HG02943 (cell line): ENCODE measurements around the gene FAM222A.

Source experiments
- ATAC-seq: cut with Tn5 transposase; IDR thresholded peaks from one replicate; pipeline ENCODE4 v1.9.1; 2021; ENCODE audit warnings: mild to moderate bottlenecking, low read depth, moderate library complexity; ENCODE audit not compliant: unreplicated experiment

FAM222A gene

DNA sequence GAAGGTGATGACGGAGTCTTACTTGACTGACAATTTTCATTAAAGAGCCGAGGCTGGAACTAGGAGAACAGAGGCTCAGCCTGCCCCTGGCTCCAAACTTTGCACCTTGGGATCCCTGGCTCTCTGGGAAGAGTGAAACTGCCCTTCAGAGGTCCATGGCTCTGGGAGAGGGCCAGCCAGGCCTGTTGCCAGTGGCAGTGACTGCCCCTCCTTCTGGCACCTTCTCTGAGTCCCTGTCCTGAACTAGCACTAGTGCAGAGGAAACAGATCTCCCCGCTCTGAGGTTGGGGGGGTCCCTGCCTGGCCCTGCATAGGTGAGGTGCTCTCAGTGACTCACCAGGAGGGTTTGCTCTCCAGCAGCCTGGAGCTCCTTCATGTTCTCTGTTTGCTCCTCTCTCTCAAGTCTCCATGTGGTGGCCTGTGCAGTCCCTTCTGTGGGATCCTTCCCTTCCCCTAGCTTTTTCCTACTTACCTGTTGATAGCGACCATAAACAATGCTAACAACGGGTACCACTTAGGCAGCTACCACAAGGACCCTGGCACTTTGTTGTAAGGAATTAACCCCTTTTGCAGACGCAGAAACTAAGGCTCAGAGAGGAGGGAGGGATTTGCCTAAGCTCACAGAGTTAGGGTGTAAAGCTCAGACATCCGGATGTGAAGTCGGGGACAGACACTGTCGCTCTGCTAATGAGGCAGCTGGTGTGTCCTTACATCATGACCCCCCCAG, 22.4 kb downstream of the FAM222A start:
- no peak for ATAC-seq

DNA sequence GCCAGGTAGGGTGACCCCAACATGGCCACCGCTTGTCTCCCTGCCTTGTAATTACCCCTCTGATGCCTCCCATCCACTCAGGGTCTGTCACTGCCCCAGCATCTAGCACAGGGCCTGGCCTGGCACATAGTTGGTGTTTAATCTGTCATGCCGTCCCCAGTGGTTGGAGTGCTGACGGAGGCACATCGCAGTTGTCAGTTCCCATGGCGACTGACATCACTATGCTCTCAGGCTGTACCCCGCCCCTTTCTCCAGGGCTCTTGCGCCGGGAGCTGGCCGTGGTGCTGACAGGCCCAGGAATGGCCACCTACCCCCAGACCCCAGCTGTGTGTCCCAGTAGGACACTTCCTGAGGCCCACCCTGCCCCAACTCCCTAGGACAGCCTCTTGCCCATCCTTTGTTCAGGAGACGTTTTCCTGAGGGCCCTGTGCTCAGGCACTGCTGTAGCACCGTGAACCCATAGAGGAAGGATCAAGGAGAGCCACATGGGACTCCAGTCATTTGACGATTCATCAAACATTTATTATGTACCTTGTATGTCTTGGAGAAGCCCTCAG, 23.0 kb downstream of the FAM222A start:
- ATAC-seq = no peak

DNA sequence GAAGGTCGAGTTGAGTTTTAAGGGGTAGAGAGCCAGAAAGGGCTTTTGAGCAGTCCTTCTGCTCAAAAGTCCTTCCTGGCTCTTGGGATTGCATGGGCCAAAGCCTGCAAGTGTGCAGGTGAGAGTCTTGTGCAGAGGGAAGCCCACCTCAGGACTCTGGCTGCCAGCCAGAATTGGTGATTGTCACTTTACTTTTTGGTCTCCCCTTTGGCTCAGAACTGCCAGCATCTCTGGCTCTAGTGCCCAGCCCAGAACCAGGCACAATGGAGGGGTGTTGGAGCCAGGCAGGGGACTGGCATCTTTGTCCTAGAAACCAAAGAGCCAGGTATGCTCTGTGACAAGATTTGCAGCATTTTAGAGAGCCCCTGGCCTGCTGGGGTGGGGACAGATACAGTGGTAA, 23.5 kb downstream of the FAM222A start:
- no peak for ATAC-seq

DNA sequence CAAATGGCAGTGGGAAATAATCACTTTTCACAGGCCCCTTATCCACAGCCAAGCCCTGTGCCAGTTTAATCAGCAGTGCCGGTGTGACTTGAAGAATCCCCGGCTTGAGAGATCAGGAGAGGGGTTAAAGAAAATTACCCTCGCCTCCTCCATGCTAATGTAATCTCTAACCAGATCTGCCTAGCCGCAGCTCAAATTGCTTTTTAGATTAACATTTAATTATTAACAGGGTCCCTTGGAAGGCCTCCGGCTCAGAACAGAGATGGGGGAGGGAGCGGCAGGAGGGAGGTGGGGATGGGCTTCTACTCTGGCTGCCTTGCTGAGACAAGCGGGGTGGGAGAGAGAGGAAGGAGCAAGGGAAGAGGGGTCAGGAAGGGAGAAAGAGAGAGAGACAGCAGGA, 24.0 kb downstream of the FAM222A start:
- ATAC-seq = no peak

DNA sequence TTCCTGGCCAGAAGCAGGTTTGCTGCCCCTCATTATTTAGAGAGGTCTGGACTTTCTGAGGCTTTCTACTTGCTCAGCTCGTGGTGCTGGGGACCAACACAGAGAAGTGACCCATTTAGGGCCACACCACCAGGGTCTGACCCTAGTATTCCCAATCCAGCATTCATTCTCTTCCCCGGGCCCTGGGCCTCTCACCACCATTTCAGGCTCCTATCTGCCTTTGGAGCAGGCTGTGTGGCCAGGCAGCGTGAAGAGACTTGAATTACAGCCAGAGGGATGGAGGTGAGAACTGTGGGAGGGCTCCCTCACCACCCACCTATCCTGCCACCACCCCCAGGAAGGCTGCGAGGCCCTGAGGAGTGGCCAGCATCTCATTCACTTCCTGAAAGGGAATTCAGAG, 24.6 kb downstream of the FAM222A start:
- ATAC-seq = no peak

DNA sequence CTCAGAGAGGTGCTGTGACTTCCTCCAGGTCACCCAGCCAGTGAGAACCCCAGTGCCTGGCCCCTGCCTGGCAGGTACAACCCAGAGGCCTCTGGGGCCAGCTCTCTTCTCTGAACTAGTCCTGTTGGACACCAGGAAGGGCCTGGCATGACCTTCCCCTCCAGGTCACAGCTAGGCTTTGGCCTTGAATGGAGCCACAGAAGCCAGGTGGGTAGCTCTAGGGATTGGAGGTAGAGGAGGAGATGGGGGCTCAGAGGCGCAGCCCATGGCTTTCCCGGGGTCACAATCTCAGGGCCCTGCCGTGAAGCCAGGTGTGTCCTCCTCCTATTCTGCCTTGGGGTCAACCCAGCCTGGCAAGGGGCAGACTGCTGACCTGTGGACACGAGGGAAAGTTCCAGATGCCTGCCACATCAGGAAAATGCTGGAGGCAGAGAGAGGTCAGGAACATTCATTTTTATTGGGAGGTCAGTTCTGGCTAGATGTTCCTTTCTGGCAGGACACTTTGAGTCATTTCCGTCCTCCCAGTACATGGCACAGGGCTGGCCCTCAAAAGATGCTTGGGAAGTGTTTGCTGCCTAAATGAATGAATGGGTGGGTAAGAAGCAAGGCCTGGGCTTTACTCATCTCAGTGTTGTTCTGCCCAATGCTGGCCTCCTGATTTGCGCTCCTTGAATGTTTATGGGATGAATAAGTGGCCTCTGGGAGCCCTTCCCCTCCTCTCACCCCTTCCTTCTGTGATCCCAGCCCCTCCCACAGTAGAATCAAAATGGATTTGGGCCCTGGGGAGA, 25.4 kb downstream of the FAM222A start:
- no peak for ATAC-seq

DNA sequence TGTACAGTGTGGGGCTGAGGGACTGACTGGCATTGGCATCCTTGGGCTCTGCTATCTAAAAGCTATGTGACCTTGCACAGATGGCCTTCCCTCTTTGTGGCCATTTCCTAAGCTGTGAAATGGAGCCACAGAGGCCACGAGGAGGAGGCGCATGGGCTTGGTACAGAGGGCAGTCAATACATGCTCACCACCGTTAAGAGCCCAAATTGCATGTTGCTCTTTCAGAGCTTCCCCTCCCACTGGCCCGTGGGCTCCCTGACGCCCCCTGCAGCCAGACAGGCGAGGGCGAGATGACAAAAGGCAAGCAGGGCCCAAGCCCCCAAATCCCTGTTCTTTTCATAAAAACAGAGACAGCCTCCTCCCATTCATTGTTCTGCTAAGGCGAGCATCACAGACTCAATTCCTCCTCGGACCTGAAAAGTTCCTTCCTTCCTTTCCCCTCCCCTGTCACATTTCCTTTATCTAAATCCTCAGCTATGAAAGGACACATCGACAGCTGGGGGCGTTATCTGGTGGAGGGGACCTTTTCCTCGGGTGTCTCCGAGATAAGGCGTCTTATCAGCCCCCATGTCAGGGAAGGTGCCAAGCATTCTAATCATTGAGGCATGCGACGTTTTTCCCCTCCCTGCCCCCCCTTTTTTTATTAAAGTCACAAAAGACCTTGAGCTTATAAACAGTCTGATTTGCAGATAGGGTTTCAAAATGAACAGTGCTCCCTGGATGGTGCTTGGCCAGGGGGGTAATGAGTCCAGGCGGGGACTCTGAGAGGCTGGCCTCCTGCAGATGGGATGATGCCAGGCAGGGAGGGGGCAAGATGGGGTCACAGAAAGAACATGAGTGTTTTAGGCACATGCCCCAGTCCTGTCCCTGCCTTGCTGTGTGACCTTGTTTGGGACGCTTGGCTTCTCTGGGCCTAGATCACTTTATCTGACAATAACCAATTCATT, 26.4 kb downstream of the FAM222A start:
- no peak for ATAC-seq

DNA sequence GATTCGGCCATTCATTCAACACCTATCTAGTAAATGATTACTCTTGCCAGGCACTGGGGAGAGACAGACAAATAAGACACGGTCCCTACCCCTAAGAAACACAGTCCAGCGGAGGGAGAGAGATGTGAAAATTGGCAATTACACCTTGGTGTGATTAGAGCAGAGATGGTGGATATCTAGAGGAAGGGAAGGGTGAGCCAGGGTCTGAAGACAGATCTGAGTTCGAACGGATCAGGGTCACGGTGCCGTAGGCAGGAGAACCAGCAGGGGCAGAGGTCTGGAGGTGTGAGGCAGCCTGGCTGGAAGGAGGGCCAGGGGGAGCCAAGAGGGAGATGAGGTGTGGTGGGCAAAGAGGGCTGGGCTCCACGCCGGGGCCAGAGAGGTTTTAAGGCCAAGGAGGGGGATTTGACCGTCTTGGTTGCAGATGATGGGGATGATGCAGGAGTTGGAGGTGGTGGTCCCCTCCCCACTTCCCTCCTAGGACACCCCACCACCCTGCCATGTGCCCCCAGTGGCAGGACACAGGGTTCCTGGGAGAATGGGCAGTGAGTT, 27.1 kb downstream of the FAM222A start:
- ATAC-seq = no peak

DNA sequence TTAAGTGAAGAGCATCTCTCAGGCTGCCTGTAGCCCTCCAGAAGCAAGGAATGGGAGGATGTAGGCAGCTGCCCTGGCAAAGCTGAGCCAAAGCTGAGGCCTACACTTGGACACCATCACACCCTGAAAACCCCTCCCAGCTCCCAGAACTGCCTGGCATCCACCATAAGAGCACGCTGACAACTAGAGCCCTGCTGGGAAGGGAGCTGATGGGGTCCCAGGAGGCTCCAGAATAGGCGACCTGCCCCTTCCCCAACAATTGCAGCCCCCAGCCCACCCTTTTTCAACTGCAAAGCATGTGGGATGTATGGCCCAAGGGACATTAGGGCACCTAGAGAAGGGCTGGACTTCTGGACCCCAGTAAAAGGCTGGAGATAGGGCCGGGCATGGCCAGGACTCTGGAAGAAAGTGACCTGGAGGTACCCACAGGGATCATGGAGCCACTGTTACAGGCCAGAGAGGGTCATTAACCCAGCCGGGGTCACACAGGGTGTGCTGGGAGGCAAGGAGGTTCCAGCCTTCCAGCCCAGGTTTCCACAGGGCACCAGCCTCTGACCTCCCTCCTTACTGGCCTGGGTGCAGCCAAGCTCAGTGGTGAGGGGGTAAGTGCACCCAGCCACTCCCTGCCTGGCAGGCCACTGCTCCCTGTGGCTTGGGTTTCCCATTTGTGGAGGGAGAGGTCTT, 27.8 kb downstream of the FAM222A start:
- ATAC-seq = no peak

DNA sequence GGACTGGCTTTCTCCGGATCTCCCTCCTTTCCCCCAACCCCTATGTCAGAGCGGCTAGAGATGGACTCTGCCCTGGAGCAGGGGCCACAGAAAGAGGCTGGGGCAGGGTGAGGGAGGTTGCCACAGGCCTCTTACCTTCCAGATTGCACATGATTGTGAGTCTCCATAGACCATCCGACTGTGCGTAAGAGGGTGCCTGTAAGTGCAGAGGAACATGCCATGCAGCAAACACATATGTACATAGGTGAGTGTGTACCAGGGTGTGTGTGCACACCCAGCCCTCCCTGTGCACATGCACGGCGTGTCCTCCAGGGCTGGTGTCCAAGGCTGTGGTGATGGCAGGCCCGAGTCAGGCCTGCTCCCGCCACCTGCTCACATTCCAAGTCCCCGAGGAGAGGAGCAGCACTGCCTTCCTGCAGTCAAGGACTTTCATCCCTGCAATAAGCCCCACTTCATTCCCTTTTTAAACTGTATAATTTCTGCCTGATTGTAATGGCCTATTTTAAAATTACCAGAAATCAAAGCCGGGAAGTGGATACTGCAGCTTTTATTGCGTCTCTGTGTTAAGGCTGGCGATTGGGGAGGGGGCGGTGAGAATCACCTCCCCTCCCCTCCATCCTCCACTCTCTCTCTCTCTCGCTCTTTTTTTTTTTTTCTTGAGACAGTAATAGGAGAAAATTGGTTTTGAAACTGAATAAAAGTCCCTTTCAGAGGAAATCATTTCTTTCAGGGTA, 28.5 kb downstream of the FAM222A start:
- no peak for ATAC-seq

DNA sequence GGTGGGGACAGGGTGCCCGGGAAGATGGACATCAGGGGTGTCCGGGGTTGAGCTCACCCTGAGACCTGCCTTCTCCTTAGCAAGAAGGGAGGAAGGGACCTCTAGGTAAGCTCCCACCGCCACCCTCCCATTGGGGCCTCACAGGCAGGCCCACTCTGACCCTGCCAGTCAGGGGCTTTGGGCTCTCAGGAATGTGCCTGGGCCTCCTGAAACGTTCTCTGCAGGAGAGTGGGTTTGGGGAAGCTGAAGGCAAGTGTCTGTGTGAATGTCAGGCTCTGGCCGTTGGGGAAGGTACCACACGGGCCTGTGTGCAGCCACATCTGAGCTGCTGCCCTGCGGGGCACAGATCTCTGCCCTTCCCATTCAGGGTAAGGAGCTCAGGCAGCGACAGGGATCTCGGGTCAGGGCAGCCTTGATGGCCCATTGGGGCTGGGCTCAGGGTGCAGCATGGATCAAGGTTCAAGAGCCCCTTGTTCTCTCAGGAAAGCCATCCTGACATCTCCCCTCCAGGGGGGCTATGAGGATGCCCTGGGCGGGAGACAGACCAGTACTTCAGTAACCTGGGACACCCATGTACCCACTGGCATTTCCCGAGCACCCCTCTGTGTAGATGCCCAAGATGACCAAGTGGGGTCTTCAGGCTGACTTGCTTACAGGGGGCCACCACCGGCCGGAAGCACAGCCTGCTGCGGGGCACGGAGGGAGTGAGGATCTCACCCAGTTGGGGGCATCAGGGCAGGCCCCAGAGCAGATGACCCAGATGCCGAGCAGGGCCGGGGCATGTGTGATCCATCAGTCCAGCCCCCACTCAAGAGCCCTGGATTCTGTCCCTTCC, 29.7 kb downstream of the FAM222A start:
- ATAC-seq = no peak

DNA sequence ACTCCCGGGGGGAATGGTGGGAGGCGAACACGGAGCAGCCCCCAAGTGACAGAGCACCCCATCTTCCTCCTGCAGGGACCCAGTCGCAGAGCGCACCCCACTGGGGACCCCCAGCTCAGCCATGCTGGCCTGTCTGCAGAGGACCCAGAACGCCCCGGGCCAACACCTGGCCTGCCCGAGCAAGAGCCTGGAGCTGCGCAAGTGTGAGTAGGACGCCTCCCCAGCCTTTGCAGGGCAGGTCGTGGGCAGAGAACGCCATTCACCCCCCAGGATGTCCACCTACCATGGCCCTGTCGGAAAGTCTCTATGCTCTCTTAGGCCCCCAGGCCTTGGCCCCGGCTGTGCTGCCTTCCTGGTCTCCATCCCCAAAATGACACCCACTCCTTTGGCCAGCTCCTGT, 30.4 kb downstream of the FAM222A start:
- no peak for ATAC-seq

DNA sequence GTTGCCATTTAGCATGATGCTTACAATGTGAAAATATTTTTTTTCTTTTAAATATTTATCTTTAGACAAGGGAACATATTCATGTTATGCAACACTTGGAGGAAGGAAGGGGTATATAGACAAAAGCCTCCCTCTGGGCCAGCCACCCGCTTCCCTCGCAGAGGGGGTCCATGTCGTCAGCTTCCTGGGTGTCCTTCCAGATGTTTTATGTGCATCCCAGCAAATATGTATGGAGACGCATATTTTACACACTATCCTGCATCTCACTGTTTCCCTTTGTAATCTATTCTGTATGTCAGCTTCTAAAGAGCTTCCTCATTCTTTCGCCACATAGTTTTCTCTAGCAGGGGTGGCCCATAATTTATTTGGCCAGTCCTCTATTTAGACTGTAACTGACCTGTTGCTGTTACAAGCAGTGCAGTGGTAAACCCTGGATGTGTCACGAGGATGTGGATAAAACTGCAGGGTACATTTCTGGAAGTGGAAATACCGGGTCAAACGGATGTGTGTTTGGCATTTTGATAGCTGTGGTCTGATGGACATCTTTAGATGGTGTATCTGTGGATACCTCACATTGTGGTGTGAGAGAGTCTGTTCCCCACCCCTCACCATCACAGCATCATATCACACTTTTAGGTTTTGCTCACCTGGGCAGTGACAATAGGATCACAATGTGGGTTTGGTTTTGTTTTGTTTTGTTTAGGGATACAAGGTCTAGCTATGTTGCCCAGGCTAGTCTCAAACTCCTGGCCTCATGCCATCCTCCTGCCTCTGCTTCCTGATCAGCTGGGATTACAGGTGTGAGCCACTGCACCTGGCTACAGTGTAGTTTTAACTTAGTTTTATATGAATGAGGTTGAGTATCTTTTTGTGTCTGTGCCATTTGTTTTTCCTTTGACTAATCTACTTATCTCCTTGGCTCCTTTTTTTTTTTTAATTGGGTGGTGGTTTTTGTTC, 31.6 kb downstream of the FAM222A start:
- no peak for ATAC-seq

DNA sequence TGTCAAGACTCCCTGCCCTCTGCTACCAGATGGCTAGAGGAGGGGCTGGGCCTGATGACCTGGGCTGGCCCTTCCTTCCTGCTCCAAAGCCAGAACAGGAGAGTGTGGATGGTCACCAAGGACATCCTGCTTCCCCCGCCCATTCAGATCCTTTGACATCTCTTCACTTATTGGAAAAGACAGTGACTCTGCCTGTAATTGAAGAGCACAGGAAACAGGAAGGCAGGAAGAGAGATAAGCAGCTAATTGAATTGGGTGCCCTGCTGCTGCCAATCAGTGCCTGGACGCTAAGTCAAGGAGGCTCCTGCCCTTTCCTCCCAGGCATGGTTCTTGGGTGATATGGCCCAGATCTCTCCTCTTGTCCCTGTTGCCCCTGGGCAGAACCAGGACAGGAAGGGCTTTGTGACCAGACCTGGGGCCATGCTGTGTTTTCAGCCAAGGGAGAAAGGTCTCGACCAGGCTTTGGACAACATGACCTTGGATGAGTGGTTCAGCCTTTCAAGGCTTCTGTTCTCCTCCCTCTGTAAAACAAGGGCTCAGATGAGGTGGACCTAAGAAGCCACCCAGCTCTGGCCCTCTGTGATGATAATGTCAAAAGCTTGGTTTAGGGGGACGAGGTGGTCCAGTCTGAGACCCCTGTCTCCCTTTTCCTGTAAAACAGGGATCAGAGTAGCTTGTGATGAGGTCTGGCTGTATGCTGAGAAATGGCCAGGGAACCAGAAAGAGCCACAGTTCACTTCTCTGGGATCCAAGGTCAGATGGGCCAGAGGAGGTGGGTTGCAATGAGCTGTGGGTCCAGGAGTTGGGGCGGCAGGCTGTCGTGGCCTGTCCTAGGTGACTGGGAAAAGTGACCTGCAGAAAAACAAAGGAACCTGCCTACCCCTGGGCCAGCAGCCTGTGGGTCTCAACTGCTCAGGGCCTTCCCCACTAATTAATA, 38.8 kb downstream of the FAM222A start:
- ATAC-seq = no peak

DNA sequence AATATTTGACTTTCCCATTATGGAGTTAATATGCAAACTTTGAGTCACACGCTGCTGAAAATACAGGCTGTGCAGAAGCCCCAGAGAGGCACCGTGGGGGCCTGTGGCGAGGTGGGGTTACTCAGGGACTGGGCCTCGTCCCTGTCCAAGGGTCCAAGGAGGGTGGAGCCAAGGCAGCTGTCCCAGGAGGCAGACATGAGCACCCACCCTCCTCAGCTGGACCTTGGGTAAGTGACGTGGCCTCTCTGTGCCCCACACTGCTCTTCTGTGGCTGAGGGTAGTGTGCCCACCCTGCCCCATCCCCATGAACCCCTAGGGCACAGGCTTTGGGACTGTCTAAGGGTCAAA, 39.4 kb downstream of the FAM222A start:
- no peak for ATAC-seq

DNA sequence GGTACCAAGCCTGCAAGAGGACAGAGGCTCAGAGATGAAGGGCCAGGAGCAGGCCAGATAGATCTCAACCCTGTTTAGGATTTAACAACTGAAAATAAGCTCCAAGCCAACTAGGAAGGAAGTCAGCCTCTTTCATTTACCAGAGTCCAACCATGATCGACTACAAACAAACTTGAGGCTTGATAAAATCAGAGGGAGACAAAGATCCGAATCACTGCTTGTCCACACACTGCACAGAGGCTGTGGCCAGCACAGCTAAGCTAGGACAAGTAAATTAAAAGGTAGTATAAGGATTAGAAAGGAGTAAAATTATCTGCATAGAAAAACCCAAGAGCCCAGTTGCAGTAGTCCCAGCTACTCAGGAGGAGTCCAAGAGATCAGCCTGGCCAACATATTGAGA, 40.3 kb downstream of the FAM222A start:
- ATAC-seq = no peak
